Spleen (tissue), 11 donors: ENCODE measurements around the gene ABCA12. TPM values are rescaled to one million over a fixed set of nuclear protein-coding genes. Genes with fewer than 3 reads are reported as not detected.

ENCODE experiments used
- DNase-seq: peaks from one replicate; pipeline ENCODE4 v3.0.0-alpha.2; 2020
- H3K27ac ChIP-seq, 8 donors: fragments of 200-600 bp; sonication (generic) in 7 of 8; 1 replicate in 4 of 8; 2 replicates in 4 of 8; pipeline versions ENCODE4 v1.5.0 to v1.8.0; 2016 to 2021; ENCODE audit warnings: inconsistent platforms in 4 of 8, mild to moderate bottlenecking in 4 of 8, moderate library complexity in 1 of 8
- H3K27me3 ChIP-seq, 7 donors: fragments of 200-600 bp; sonication (generic) in 6 of 7; replicated peaks in 1 of 7; 1 replicate in 4 of 7; 2 replicates in 3 of 7; pipeline versions ENCODE4 v1.5.0 to v1.8.0; 2016 to 2021; ENCODE audit warnings: inconsistent platforms in 3 of 7, mild to moderate bottlenecking in 1 of 7
- H3K36me3 ChIP-seq, 6 donors: fragments of 200-600 bp; sonication (generic) in 5 of 6; 1 replicate in 4 of 6; 2 replicates in 2 of 6; pipeline versions ENCODE4 v1.5.0 to v1.8.0; 2016 to 2021; ENCODE audit warnings: inconsistent platforms in 2 of 6
- H3K4me1 ChIP-seq, 6 donors: fragments of 200-600 bp; sonication (generic) in 5 of 6; 1 replicate in 3 of 6; 2 replicates in 3 of 6; pipeline versions ENCODE4 v1.5.0 to v1.8.0; 2016 to 2021; ENCODE audit warnings: inconsistent platforms in 3 of 6
- H3K4me3 ChIP-seq, 8 donors: fragments of 200-600 bp; sonication (generic) in 7 of 8; 1 replicate in 4 of 8; 2 replicates in 4 of 8; pipeline versions ENCODE4 v1.5.0 to v1.8.0; 2016 to 2021; ENCODE audit warnings: inconsistent platforms in 4 of 8, mild to moderate bottlenecking in 4 of 8, moderate library complexity in 2 of 8
- H3K9me3 ChIP-seq, 8 donors: fragments of 200-600 bp; sonication (generic) in 7 of 8; 1 replicate in 4 of 8; 2 replicates in 4 of 8; pipeline versions ENCODE4 v1.5.0 to v1.8.0; 2016 to 2021; ENCODE audit warnings: inconsistent platforms in 4 of 8
- POLR2A ChIP-seq, 3 donors: fragments of 450-650 bp; IDR thresholded peaks; one replicate each; pipeline ENCODE4 v1.5.1; 2017; ENCODE audit warnings: antibody characterized with exemption in 3 of 3, mild to moderate bottlenecking in 1 of 3
- POLR2AphosphoS5 ChIP-seq, 3 donors: sonication (generic); formaldehyde crosslinking; IDR thresholded peaks; one replicate each; pipeline ENCODE4 v1.5.1; 2017; ENCODE audit warnings: antibody characterized with exemption in 3 of 3
- WGBS, 5 donors: extraction: QIAGEN DNeasy Blood & Tissue Kit in 3 of 5; methylation state at CpG; one replicate each; pipeline versions ENCODE4 v1.1.5 to v1.1.7; 2013 to 2018; 5-methylcytosine and 5-hydroxymethylcytosine counted together
- intact Hi-C: fragments of 100-400 bp; cut with DNase I; formaldehyde crosslinking; loops from one replicate; pipeline ENCODE4 v1.15.0; 2023; ENCODE audit warnings: low total_unique reads
- polyA plus RNA-seq, 3 donors: library from polyadenylated mRNA; stranded (reverse); fragments of 200-250 nt; gene quantifications; one replicate each; pipeline ENCODE4 v1.2.1, GENCODE V29; 2013
- total RNA-seq, 7 donors: library from RNA; depleted of rRNA in 3 of 7; stranded (reverse); fragments of >200 nt in 3 of 7; fragmentation: NEBNext Ultra II Directional in 4 of 7; extraction: Animal tissue kit (Norgen Biotek cat#: 25700) in 4 of 7; gene quantifications; one replicate each; pipeline versions ENCODE4 v1.1.0 to v1.2.1, GENCODE V29; 2016 to 2021
- TF ChIP-seq, protein P1 (sequence below), 11 experiments: fragments of 200-600 bp in 7 of 11; fragments of 450-650 bp in 4 of 11; sonication (generic) in 4 of 11; IDR thresholded peaks in 8 of 11; conservative IDR thresholded peaks in 3 of 11; 1 replicate in 7 of 11; 2 replicates in 4 of 11; pipeline versions ENCODE4 v1.4.0 to v1.8.0; 2016 to 2021; ENCODE audit warnings: antibody characterized with exemption in 11 of 11, inconsistent platforms in 4 of 11, mild to moderate bottlenecking in 1 of 11
- donor health status: healthy with polysubstance abuse.
- donor health status: DM: no; HTN: no; CAD: no; lungs with moderate emphysema.
- donor health status: DM: no; HTN: no; CAD: no.
- donor health status: Bipolar disorder and iron deficiency.
- donor health status: healthy.
- donor health status: DM: no; HTN: no; CAD: no.
- donor health status: DM: yes; HTN: yes; CAD: no.

Gene ABCA12
- total and polyA plus RNA-seq, 10 donors, result not detected

DNA sequence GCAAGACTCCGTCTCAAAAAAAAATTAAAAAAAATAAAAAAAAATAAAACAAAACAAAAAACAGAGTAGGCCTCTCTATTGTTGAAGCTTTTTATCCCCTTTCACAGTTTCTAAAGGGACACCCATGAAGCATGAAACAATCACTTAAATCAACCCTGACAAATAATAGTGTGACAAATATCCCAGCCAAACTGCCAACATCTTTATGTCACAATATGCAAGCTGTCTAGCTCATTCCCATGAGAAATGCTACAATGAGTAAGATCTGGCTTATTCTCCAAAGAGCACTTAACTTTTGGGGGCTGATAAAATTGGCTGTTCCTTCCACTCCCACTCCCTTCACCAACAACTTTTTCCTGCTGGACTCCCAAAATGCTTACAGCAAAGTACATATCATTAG is 21.7 kb upstream of the ABCA12 start:
- TF ChIP-seq POLR2A (IDR thresholded peaks at IDR 0.05), result no peak
- TF ChIP-seq POLR2AphosphoS5 (IDR thresholded peaks at IDR 0.05), result no peak
- TF ChIP-seq, protein P1, sequence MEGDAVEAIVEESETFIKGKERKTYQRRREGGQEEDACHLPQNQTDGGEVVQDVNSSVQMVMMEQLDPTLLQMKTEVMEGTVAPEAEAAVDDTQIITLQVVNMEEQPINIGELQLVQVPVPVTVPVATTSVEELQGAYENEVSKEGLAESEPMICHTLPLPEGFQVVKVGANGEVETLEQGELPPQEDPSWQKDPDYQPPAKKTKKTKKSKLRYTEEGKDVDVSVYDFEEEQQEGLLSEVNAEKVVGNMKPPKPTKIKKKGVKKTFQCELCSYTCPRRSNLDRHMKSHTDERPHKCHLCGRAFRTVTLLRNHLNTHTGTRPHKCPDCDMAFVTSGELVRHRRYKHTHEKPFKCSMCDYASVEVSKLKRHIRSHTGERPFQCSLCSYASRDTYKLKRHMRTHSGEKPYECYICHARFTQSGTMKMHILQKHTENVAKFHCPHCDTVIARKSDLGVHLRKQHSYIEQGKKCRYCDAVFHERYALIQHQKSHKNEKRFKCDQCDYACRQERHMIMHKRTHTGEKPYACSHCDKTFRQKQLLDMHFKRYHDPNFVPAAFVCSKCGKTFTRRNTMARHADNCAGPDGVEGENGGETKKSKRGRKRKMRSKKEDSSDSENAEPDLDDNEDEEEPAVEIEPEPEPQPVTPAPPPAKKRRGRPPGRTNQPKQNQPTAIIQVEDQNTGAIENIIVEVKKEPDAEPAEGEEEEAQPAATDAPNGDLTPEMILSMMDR (IDR thresholded peaks at IDR 0.05 in 8 of 11, conservative IDR thresholded peaks at IDR 0.05 in 3 of 11), result no peak
- H3K27ac ChIP-seq, result no peak overlapping the region
- H3K4me1 ChIP-seq, result no peaks in the 10 kb centered on the region
- no peaks in the 10 kb centered on the region for H3K36me3 ChIP-seq
- no peak for DNase-seq
- intact Hi-C loops, result no loop called here
- WGBS, 5 donors, result 80 to 100% (median 91%) methylated on average over 1 of the region's 1 CpG
- no peak overlapping the region for H3K4me3 ChIP-seq
- H3K9me3 ChIP-seq, result peaks cover 0 to 13% (median 0%) of the 10 kb centered on the region in 8 donors
- H3K27me3 ChIP-seq, result no peaks in the 10 kb centered on the region

DNA sequence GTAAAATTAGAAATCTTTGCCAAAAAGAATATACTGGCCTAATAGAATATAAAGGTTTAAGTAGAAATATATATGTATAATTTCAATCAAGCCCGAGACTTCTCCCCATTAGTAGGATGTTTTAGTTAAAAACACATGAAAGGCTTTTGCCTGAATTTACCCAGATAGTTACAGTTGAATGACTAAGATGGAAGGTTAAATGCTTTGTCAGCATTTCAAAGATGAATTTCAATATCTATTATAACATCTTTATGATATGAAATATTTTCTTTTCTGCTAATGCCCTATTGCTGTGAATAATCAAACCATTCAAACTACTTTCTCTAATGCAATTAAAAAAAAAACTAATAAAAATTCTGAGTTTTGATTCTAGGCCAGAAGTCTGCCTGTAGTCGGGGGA is 18.0 kb upstream of the ABCA12 start:
- intact Hi-C loops, result no loop called here
- H3K27ac ChIP-seq, result no peak overlapping the region
- 75 to 93% (median 80%) methylated on average over 2 of the region's 2 CpGs for WGBS, 5 donors
- H3K4me1 ChIP-seq, result no peaks in the 10 kb centered on the region
- no peak for DNase-seq
- H3K4me3 ChIP-seq, result no peak overlapping the region
- no peaks in the 10 kb centered on the region for H3K36me3 ChIP-seq
- H3K27me3 ChIP-seq, result no peaks in the 10 kb centered on the region
- H3K9me3 ChIP-seq, result peaks cover 0 to 3% (median 0%) of the 10 kb centered on the region in 8 donors
- TF ChIP-seq, protein P1 (IDR thresholded peaks at IDR 0.05 in 8 of 11, conservative IDR thresholded peaks at IDR 0.05 in 3 of 11), result no peak
- TF ChIP-seq POLR2AphosphoS5 (IDR thresholded peaks at IDR 0.05) (no peak), POLR2A (IDR thresholded peaks at IDR 0.05) (no peak)

DNA sequence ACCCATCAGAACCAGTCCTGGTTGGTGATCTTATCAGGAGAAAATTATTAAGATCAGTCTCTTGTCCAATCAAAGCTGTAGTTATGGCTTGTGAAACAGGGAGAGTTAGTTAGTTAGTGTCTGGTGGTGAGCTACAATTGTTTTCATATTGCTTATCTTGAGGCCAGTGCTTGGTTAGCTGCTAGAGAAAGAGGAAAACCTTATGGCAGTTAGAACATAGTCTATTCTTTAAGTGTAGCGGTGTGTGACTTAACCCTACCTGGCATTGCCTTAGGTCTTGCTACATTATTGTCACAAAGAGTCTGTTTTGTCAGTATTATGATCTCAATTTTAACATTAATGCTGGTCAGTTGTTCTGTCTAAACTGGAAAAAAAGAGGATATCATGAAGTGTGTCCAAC is 11.5 kb upstream of the ABCA12 start:
- peaks cover 0 to 3% (median 0%) of the 10 kb centered on the region in 8 donors for H3K9me3 ChIP-seq
- intact Hi-C loops, result no loop called here

DNA sequence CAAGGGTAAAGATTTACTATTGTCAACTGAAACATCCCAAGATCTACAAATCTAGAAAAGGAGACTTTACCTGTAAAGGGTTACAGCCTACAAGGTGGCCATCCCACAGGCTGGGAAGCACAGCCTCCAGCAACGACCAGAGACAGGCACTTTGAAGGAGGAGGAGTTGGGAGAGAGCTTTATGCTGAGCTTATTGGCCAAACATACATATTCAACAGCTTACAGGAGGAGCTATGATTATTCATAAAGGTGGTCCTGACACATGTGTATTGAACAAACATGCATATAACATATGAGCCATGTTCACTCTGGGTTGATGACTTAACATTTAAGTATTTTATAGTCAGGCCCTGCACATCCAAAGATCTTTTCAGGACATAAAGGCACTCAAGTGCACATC is 11.1 kb upstream of the ABCA12 start:
- peaks cover 0 to 3% (median 0%) of the 10 kb centered on the region in 8 donors for H3K9me3 ChIP-seq
- 14 to 30% (median 28%) methylated on average over 1 of the region's 1 CpG for WGBS, 5 donors
- no peak for DNase-seq
- H3K27ac ChIP-seq, result no peak overlapping the region
- no peak overlapping the region for H3K4me3 ChIP-seq
- H3K4me1 ChIP-seq, result no peaks in the 10 kb centered on the region
- H3K36me3 ChIP-seq, result no peaks in the 10 kb centered on the region
- intact Hi-C loops, result no loop called here
- no peak for TF ChIP-seq POLR2A (IDR thresholded peaks at IDR 0.05)
- TF ChIP-seq, protein P1 (IDR thresholded peaks at IDR 0.05 in 8 of 11, conservative IDR thresholded peaks at IDR 0.05 in 3 of 11), result no peak
- TF ChIP-seq POLR2AphosphoS5 (IDR thresholded peaks at IDR 0.05), result no peak
- no peaks in the 10 kb centered on the region for H3K27me3 ChIP-seq

More for the DNA sequence above, 11.5 kb upstream of the ABCA12 start:
- 86 to 95% (median 90%) methylated on average over 1 of the region's 1 CpG for WGBS, 5 donors
- H3K36me3 ChIP-seq, result no peaks in the 10 kb centered on the region
- H3K27me3 ChIP-seq, result no peaks in the 10 kb centered on the region
- DNase-seq, result no peak
- TF ChIP-seq, protein P1 (IDR thresholded peaks at IDR 0.05 in 8 of 11, conservative IDR thresholded peaks at IDR 0.05 in 3 of 11), result no peak
- no peak for TF ChIP-seq POLR2A (IDR thresholded peaks at IDR 0.05)
- no peak for TF ChIP-seq POLR2AphosphoS5 (IDR thresholded peaks at IDR 0.05)
- no peaks in the 10 kb centered on the region for H3K4me1 ChIP-seq
- no peak overlapping the region for H3K4me3 ChIP-seq
- H3K27ac ChIP-seq, result no peak overlapping the region
